ENCODE data around the gene SP4.
"Not testable (repeated sequence)": the region's sequence is repeated elsewhere in the genome, so short reads cannot be mapped to it uniquely, and the experiment has no call there.

SP4 gene

GRCh38 chr7:21532485-21532884 lies 104.6 kb downstream of the SP4 start:
- not testable (repeated sequence) for DNase-seq

DNA sequence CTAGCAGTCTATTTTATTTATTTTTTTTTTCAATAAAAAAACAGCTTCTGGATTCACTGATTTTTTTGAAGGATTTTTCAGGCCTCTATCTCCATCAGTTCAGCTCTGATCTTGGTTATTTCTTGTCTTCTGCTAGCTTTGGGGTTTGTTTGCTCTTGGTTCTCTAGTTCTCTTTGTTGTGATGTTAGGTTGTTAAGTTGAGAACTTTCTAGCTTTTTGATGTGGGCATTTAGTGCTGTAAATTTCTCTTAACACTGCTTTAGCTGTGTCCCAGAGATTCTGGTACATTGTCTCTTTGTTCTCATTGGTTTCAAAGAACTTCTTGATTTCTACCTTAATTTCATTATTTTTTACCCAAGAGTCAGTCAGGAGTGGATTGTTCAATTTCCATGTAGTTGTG lies 105.8 kb downstream of the SP4 start:
- DNase-seq, result not testable (repeated sequence)

DNA sequence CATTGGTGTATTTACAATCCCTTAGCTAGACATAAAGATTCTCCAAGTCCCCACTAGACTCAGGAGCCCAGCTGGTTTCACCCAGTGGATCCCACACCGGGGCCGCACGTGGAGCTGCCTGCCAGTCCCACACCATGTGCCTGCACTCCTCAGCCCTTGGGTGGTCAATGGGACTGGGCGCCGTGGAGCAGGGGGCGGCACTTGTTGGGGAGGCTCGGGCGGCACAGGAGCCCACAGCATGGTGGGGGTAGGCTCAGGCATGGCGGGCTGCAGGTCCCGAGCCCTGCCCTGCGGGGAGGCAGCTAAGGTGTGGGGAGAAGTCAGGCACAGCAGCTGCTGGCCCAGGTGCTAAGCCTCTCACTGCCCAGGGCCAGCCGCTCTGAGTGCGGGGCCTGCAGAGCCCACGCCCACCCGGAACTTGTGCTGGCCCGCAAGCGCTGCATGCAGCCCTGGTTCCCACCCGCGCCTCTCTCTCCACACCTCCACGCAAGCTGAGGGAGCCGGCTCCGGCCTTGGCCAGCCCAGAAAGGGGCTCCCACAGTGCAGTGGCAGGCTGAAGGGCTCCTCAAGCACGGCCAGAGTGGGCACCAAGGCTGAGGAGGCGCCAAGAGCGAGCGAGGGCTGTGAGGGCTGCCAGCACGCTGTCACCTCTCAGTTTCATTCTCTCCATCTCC lies 108.7 kb downstream of the SP4 start:
- not testable (repeated sequence) for DNase-seq

DNA sequence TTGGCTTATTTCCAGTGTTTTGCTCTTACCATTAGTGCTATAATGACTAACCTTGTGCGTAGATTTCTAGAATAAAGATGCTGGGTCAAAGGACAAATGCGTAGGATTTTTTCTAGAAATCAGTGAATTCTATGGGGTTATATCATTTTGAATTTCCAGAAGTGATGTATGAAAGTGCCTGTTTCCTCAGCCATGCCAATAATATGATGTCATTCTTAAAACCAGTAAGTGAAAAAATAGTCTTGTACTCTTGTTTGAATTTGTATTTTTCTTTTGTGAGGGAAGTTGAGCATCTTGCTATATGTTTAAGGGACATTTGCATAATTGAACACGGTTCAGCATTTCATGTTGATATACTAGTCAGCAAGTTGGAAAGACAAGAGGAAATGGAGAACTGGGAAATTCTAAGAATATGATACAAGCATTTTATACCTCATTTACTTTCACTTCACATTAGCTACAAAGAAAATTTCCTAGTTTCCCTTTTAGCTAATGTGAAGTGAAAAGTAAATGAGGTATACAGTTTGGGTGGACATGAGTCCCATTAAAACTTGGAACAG lies 111.1 kb downstream of the SP4 start:
- DNase-seq, result no peak

- no peak for DNase-seq
These were observed 115.1 kb downstream of the SP4 start, which contains the start of gene DNAH11 for GRCh38 chr7:21542891-21543527. Gene DNAH11 (plus strand): TSS chr7:21543039. CDS start chr7:21543246, 207 bp downstream.

DNA sequence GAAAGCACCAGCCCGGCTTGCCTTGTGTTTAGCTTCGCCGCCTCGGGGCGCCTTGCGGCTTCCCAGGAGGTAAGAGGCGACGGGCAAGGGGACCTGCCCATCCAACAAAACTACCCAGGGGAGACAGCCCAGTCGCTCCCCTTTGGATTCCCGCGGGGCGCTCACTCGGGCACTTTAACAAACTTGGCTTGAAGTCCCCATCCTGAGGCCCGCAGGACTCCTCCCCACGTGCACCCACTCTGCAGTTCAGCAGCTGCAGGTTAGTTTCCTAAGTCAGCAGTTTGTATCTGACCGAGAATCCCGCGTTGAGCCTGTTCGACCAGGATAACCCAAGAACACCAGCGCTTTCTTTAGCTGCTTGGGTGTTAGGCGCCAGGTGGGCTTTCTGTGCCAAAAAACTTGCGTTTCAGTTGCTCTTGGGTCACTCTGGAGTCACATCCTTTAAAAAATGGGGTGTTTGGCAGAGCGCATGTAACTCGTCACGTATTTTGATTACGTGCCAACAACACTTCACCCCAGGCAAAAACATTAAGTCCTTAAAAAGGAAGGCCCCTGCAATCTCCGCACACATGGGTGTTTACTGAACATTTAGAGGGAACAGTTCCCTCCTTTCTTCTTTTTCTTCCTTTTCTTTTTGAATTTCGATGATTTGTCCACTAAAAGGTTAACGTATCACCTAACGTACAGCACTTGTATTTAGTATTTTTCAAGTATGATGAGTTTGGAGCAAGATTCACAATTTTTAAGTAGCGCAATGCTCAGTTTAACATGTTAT lies 115.8 kb downstream of the SP4 start:
- no peak for DNase-seq

DNA sequence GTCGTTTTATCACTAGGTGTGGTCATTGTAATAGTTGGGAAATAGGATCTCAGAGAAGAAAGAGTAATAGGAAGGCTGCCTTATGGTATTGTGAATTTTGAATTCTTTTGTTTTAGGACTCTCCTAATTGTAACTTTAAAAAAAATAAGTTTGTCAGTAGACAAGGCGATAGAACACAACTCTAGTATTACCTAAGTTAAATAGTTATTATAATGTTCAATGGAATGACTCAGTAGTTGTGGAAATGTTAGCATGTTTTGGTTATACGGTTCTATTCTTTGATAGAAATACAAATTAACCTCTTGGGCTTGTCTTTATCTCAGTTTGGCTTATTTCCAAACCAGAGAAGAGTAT lies 116.4 kb downstream of the SP4 start:
- DNase-seq, result no peak

- no peak for DNase-seq
These were observed 116.8 kb downstream of the SP4 start for GRCh38 chr7:21544715-21545114.

DNA sequence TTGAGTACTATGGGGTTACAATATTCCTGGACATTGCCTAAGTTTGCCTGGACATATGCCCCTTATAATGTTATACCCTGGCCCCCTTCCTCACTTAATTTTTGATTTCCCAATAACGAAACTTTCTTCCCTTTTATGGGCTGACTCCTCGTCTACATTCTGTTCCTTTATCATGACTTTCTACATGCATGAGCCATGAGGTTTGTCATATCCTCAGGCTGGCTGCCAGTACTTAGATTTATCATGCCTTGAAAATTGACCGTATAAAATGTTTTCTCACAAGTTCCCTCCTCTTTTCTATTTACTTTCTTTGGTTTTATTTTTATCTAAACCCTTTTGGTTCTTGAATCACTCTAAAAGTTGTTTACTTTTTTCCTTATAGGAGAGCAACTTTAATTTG lies 119.6 kb downstream of the SP4 start:
- no peak for DNase-seq

GRCh38 chr7:21548491-21548890 lies 120.6 kb downstream of the SP4 start:
- DNase-seq, result no peak

- DNase-seq, result no peak
These were observed 122.2 kb downstream of the SP4 start for GRCh38 chr7:21550076-21550475.

- no peak for DNase-seq
These were observed 123.1 kb downstream of the SP4 start for GRCh38 chr7:21550821-21551531.

- DNase-seq, result no peak
These were observed 134.5 kb downstream of the SP4 start for GRCh38 chr7:21562385-21562784.

Data from effector CD4-positive, alpha-beta T cell (primary cell).